Measurements from ENCODE around the gene MBD3. TPM values are rescaled to one million over a fixed set of nuclear protein-coding genes. Genes with fewer than 3 reads are reported as not detected.

Gene MBD3
- polyA plus RNA-seq, 1 experiment = 21.9 TPM

DNA sequence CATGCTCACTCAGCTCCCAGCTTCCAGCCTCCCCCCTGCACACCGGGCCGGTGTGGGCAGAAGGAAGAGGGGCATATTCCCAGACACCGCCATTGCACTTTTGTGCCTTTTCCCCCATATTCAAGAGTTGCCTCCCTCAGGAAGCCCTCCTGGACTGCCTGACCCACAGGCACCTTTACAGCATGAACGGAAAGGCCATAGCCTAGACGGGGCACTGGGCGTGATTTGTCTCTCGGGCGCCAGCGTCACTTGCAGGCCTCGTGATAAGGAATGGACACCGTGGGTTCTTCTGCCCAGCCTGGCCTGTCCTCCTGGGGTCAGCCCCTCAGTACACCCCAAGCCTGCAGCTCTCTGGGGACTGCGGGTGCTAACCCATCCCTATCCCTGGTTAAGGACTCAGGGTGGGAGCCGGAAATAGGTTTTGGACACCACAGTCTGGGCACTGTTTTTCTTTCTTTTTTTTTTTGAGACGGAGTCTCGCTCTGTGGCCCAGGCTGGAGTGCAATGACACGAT is 13.5 kb upstream of the MBD3 start:
- ChIA-PET POLR2A (interaction anchor here (0.5 to 1.3 kb wide), 4 partner anchors 15 to 617 kb away, joined by 3 to 7 read pairs (median 5); partner anchors contain the start of gene TCF3), CTCF (interaction anchor here (0.6 to 2.0 kb wide), 7 partner anchors 11 to 221 kb away, joined by 3 to 8 read pairs (median 3); no protein-coding TSS in a partner anchor)
- peak overlapping the region; percentile 92 for H3K27ac ChIP-seq (ENCODE audit: low read depth, low read length)
- DNase-seq (ENCODE audit: low read depth, low spot score) = no peak
- peak overlapping the region; percentile 75 for H3K4me3 ChIP-seq (ENCODE audit: low read depth, low read length)
- peaks cover 4% of the 10 kb centered on the region; the same call in 1 of the 2 replicates for H3K9me3 ChIP-seq (ENCODE audit: control insufficient read depth, insufficient read depth, low read length)
- TF ChIP-seq, protein P1, sequence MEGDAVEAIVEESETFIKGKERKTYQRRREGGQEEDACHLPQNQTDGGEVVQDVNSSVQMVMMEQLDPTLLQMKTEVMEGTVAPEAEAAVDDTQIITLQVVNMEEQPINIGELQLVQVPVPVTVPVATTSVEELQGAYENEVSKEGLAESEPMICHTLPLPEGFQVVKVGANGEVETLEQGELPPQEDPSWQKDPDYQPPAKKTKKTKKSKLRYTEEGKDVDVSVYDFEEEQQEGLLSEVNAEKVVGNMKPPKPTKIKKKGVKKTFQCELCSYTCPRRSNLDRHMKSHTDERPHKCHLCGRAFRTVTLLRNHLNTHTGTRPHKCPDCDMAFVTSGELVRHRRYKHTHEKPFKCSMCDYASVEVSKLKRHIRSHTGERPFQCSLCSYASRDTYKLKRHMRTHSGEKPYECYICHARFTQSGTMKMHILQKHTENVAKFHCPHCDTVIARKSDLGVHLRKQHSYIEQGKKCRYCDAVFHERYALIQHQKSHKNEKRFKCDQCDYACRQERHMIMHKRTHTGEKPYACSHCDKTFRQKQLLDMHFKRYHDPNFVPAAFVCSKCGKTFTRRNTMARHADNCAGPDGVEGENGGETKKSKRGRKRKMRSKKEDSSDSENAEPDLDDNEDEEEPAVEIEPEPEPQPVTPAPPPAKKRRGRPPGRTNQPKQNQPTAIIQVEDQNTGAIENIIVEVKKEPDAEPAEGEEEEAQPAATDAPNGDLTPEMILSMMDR (IDR thresholded peaks at IDR 0.05; ENCODE audit: low read depth, low read length) = no peak
- no peaks in the 10 kb centered on the region for H3K27me3 ChIP-seq (ENCODE audit: control insufficient read depth, insufficient read depth, low read length)

DNA sequence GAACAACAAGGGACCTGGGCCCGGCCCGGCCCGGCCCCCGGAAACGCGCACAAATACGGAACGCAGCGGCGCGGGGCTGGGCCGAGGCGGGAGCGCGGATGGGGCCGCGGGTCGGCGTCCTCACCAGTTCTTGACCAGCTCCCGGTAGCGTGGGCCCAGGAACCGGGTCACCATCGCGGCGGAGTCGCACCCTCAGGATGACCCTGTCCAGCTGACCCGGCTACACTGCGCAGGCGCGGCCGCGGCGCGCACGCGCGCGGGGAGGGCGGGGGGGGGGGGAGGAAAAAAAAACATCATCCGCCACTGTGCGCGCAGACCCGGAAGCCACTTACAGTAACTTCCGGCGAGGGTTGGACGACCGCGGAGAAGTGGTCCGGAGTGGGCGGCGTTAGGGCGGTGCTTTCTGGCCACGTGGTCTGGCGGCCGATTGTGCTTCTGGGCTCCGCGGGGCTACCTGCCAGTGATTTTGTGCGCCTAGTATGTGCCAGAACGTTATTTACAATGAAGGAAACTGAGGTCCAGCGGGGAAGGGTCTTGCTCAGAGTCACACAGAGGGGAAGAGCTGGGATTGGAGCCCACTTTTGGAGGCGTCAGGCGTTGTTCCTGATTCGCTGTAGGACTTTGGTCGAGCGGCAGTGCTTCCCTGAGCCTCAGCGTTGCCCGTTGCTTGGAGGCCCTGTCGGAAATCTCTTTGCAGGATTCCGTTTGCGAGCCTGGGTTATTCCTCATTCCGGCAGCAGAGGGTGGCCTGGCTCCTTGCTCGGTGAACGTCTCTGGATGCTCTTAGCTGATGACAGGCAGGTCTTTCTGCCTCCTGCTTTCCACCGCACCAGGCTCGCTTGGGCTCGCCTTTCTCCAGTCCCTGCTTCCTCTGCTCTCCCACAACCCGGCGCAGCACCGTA is 12.8 kb upstream of the MBD3 start, which contains the start of gene UQCR11:
TSS of gene UQCR11 (minus strand) at position 227 of the 902 bp plus-strand sequence. CDS start at position 174, 53 bp downstream.
- Histone ChIP-seq H3K27ac (ENCODE audit: low read depth, low read length) (peak within 1 kb of the TSS; percentile 92), H3K27me3 (ENCODE audit: control insufficient read depth, insufficient read depth, low read length) (no peaks in the 10 kb centered on the region), H3K9me3 (ENCODE audit: control insufficient read depth, insufficient read depth, low read length) (peaks cover 4% of the 10 kb centered on the region; the same call in 1 of the 2 replicates), H3K4me3 (ENCODE audit: low read depth, low read length) (peak within 1 kb of the TSS; percentile 97)
- ChIA-PET CTCF (interaction anchor here (0.6 to 2.0 kb wide), 7 partner anchors 11 to 222 kb away, joined by 3 to 8 read pairs (median 3); no protein-coding TSS in a partner anchor), POLR2A (interaction anchor here (0.5 to 1.3 kb wide), 7 partner anchors 14 to 851 kb away, joined by 3 to 7 read pairs (median 4); partner anchors contain the start of genes LMNB2 and TCF3)
- TF ChIP-seq, protein P1 (IDR thresholded peaks at IDR 0.05; ENCODE audit: low read depth, low read length) = peak; percentile 63
- peak; percentile 92 for DNase-seq (ENCODE audit: low read depth, low spot score)

DNA sequence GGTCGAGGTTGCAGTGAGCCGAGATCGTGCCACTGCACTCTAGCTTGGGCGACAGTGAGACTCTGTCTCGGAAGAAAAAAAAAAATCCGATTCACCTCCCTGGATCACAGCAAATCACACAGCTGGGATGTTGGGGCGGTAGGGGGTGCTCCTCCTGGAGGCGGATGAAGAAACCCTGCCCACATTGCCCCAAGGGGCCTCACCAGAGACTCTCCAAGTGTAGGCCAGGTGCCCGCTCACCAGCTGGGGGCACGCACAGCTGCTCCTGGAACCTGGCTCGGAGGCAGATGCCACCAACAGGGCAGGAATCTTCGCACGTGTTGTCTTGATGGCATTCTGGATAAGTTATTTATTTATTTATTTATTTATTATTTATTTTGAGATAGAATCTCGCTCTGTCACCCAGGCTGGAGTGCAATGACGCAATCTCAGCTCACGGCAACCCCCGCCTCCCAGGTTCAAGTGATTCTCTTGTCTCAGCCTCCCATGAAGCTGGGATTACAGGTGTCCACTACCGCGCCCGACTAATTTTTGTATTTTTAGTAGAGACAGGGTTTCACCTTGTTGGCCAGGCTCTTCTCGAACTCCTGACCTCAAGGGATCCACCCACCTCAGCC is 9.5 kb upstream of the MBD3 start:
- TF ChIP-seq, protein P1 (IDR thresholded peaks at IDR 0.05; ENCODE audit: low read depth, low read length) = no peak
- no peaks in the 10 kb centered on the region for H3K27me3 ChIP-seq (ENCODE audit: control insufficient read depth, insufficient read depth, low read length)
- POLR2A ChIA-PET = interaction anchor here (1.1 kb wide), 1 partner anchor 9 kb away, joined by 3 read pairs; the partner anchor contains the start of gene MBD3
- no peak for DNase-seq (ENCODE audit: low read depth, low spot score)
- no peak overlapping the region for H3K4me3 ChIP-seq (ENCODE audit: low read depth, low read length)
- H3K27ac ChIP-seq (ENCODE audit: low read depth, low read length) = no peak overlapping the region
- CTCF ChIA-PET = interaction anchor here (0.6 kb wide), 1 partner anchor 1349 kb away, joined by 3 read pairs; no protein-coding TSS in a partner anchor
- H3K9me3 ChIP-seq (ENCODE audit: control insufficient read depth, insufficient read depth, low read length) = peaks cover 4% of the 10 kb centered on the region; the same call in 1 of the 2 replicates

DNA sequence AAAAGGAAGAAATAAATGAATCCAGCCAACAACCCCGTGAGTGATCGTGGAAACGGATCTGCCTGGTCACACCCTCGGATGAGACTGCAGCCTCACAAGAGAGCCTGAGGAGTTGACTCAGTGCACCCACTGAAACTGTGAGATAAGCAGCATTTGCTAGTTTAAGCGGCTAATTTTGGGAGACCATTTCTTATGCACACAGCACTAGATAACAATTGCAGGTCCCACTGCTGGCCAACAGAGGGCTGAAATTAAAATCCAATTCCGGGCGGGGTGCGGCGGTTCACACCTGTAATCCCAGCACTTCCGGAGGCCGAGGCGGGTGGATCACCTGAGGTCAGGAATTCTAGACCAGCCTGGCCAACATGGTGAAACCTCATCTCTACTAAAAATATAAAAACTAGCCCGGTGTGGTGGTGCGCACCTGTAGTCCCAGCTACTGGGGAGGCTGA is 9.0 kb upstream of the MBD3 start:
- Histone ChIP-seq H3K4me3 (ENCODE audit: low read depth, low read length) (no peak overlapping the region), H3K27me3 (ENCODE audit: control insufficient read depth, insufficient read depth, low read length) (no peaks in the 10 kb centered on the region), H3K9me3 (ENCODE audit: control insufficient read depth, insufficient read depth, low read length) (peaks cover 4% of the 10 kb centered on the region; the same call in 1 of the 2 replicates), H3K27ac (ENCODE audit: low read depth, low read length) (no peak overlapping the region)
- ChIA-PET POLR2A (interaction anchor here (1.1 kb wide), 1 partner anchor 9 kb away, joined by 3 read pairs; the partner anchor contains the start of gene MBD3), CTCF (interaction anchor here (0.6 kb wide), 1 partner anchor 1350 kb away, joined by 3 read pairs; no protein-coding TSS in a partner anchor)
- DNase-seq (ENCODE audit: low read depth, low spot score) = no peak
- TF ChIP-seq, protein P1 (IDR thresholded peaks at IDR 0.05; ENCODE audit: low read depth, low read length) = peak; percentile 17; the same call in 1 of the 2 replicates

All from AG04450 (cell line).